GM23338 (cell line): ENCODE measurements around the gene SCAF8. TPM values are rescaled to one million over a fixed set of nuclear protein-coding genes. Genes with fewer than 3 reads are reported as not detected.

Experiments used
- ATAC-seq: fragments of 200-7000 bp; cut with Tn5 transposase; 3 replicates; pipeline ENCODE4 v1.9.1; 2020
- DNase-seq: peaks from one replicate; pipeline ENCODE4 v3.0.0-alpha.2; 2015; ENCODE audit warnings: low spot score
- H2AFZ ChIP-seq: fragments of 200-600 bp; sonication (generic); 2 replicates; pipeline ENCODE4 v1.8.0; 2016; ENCODE audit warnings: antibody characterized with exemption, mild to moderate bottlenecking, moderate library complexity
- H3F3A ChIP-seq: fragments of 200-600 bp; sonication (generic); replicated peaks from 2 replicates; pipeline ENCODE4 v1.8.0; 2017; ENCODE audit warnings: antibody characterized with exemption, mixed run types, low read depth
- H3K27ac ChIP-seq: fragments of 200-600 bp; sonication (generic); 2 replicates; pipeline ENCODE4 v1.6.1; 2016; ENCODE audit warnings: low read depth
- H3K27me3 ChIP-seq: fragments of 200-600 bp; sonication (generic); 2 replicates; pipeline ENCODE4 v1.8.0; 2016; ENCODE audit warnings: mild to moderate bottlenecking, mixed run types, moderate library complexity; ENCODE audit not compliant: insufficient read depth
- H3K36me3 ChIP-seq: fragments of 200-600 bp; sonication (generic); 2 replicates; pipeline ENCODE4 v1.8.0; 2016; ENCODE audit warnings: mild to moderate bottlenecking; ENCODE audit not compliant: insufficient read depth
- H3K4me1 ChIP-seq: fragments of 200-600 bp; sonication (generic); 2 replicates; pipeline ENCODE4 v1.8.0; 2016; ENCODE audit warnings: mild to moderate bottlenecking, moderate library complexity; ENCODE audit not compliant: insufficient read depth
- H3K4me2 ChIP-seq: fragments of 200-600 bp; sonication (generic); 2 replicates; pipeline ENCODE4 v1.7.1; 2017; ENCODE audit warnings: mixed run types
- H3K4me3 ChIP-seq: fragments of 200-600 bp; sonication (generic); 2 replicates; pipeline ENCODE4 v1.6.1; 2016; ENCODE audit warnings: mixed run types
- H3K79me2 ChIP-seq: fragments of 200-600 bp; sonication (generic); replicated peaks from 2 replicates; pipeline ENCODE4 v1.8.0; 2017; ENCODE audit warnings: mild to moderate bottlenecking; ENCODE audit not compliant: insufficient read depth
- H3K9me2 ChIP-seq: fragments of 200-600 bp; sonication (generic); 2 replicates; pipeline ENCODE4 v1.8.0; 2017; ENCODE audit not compliant: insufficient read depth
- H4K20me1 ChIP-seq: fragments of 200-600 bp; sonication (generic); replicated peaks from 2 replicates; pipeline ENCODE4 v1.8.0; 2017; ENCODE audit warnings: mild to moderate bottlenecking; ENCODE audit not compliant: insufficient read depth
- H3K27ac Mint-ChIP-seq: 2 replicates; pipeline ENCODE4 v1.8.0; 2020; ENCODE audit warnings: inconsistent platforms, mild to moderate bottlenecking, moderate library complexity, mixed read lengths
- H3K27me3 Mint-ChIP-seq: 3 replicates; pipeline ENCODE4 v1.8.0; 2022; ENCODE audit warnings: low read depth, mild to moderate bottlenecking, moderate library complexity, mixed read lengths, inconsistent platforms; ENCODE audit not compliant: insufficient read depth, poor library complexity
- H3K36me3 Mint-ChIP-seq: 3 replicates; pipeline ENCODE4 v1.8.0; 2021; ENCODE audit warnings: low read depth, mild to moderate bottlenecking, inconsistent platforms, moderate library complexity, mixed read lengths
- H3K4me1 Mint-ChIP-seq: 3 replicates; pipeline ENCODE4 v1.8.0; 2020; ENCODE audit warnings: mild to moderate bottlenecking, inconsistent platforms, mixed read lengths
- H3K4me3 Mint-ChIP-seq: 3 replicates; pipeline ENCODE4 v1.8.0; 2021; ENCODE audit warnings: moderate library complexity, mild to moderate bottlenecking, inconsistent platforms, mixed read lengths
- H3K9me3 Mint-ChIP-seq: 3 replicates; pipeline ENCODE4 v1.8.0; 2020; ENCODE audit warnings: moderate library complexity, mild to moderate bottlenecking, inconsistent platforms, mixed read lengths
- CREB1 ChIP-seq: fragments of 250-450 bp; sonication (Bioruptor Pico); IDR thresholded peaks from 2 replicates; pipeline ENCODE4 v1.5.0; 2020; ENCODE audit warnings: low read depth, mild to moderate bottlenecking, moderate library complexity
- ETS1 ChIP-seq: IDR thresholded peaks from 2 replicates; pipeline ENCODE4 v1.6.1; 2016; ENCODE audit warnings: antibody characterized with exemption
- EZH2 ChIP-seq: fragments of 200-600 bp; sonication (generic); IDR thresholded peaks from one replicate; pipeline ENCODE4 v1.8.0; 2017; ENCODE audit warnings: antibody characterized with exemption, mild to moderate bottlenecking, low read depth; ENCODE audit not compliant: unreplicated experiment
- EZH2phosphoT487 ChIP-seq: fragments of 200-600 bp; sonication (generic); IDR thresholded peaks from one replicate; pipeline ENCODE4 v1.8.1; 2018; ENCODE audit warnings: antibody characterized with exemption; ENCODE audit not compliant: unreplicated experiment
- JUNB ChIP-seq: IDR thresholded peaks from one replicate; pipeline ENCODE4 v1.6.1; 2016; ENCODE audit warnings: antibody characterized with exemption; ENCODE audit not compliant: unreplicated experiment
- NANOG ChIP-seq: IDR thresholded peaks from 2 replicates; pipeline ENCODE4 v1.6.1; 2016; ENCODE audit warnings: antibody characterized with exemption, borderline replicate concordance
- POLR2AphosphoS5 ChIP-seq: IDR thresholded peaks from 2 replicates; pipeline ENCODE4 v1.6.1; 2016; ENCODE audit warnings: antibody characterized with exemption, low read depth
- STAT1 ChIP-seq: IDR thresholded peaks from one replicate; pipeline ENCODE4 v1.6.1; 2016; ENCODE audit warnings: antibody characterized with exemption; ENCODE audit not compliant: unreplicated experiment
- ZNF114 ChIP-seq: fragments of 250-450 bp; sonication (Bioruptor Pico); IDR thresholded peaks from 2 replicates; pipeline ENCODE4 v1.5.0; 2020; ENCODE audit warnings: mild to moderate bottlenecking, moderate library complexity
- ZNF331 ChIP-seq: fragments of 250-450 bp; sonication (Bioruptor Pico); IDR thresholded peaks from 2 replicates; pipeline ENCODE4 v1.5.0; 2020; ENCODE audit warnings: low read depth, mild to moderate bottlenecking, moderate library complexity
- ZNF462 ChIP-seq: fragments of 250-450 bp; sonication (Bioruptor Pico); IDR thresholded peaks from 2 replicates; pipeline ENCODE4 v1.5.0; 2020; ENCODE audit warnings: mild to moderate bottlenecking, moderate library complexity
- polyA plus RNA-seq: library from polyadenylated mRNA; unstranded; fragments of >200 nt; fragmentation: Nextera tagmentation; extraction: Ambion mirVana; gene quantifications from 2 replicates; pipeline ENCODE4 v1.2.1, GENCODE V29; 2016
- total RNA-seq: library from RNA; depleted of rRNA; stranded (reverse); fragments of >200 nt; shearing (Covaris generic); gene quantifications from 2 replicates; pipeline ENCODE4 v1.2.3, GENCODE V29; 2014
- TF ChIP-seq, protein P1 (sequence below): IDR thresholded peaks from one replicate; pipeline ENCODE4 v1.6.1; 2018; ENCODE audit warnings: antibody characterized with exemption; ENCODE audit not compliant: unreplicated experiment

SCAF8 gene
- total and polyA plus RNA-seq, 2 experiments from 2014 or later, result 13.8 to 37.9 TPM

DNA sequence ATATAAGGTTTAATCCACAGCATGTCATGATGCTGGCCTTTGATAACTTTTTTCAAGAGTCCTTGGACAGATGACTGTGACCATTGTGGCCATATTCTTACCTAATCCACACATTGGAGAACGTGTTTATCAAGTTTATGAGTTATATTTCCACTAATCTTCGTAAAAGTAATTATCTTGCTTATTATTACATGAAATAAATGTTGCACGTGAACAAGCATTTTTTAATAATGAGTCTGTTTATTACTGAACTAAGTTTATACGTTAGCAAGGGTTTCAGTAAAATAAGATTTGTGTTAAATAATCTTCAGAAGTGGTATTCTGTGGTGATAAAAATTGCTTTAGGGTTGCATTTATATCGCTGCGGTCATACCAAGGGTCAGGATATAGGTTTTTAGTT is 107.1 kb downstream of the SCAF8 start:
- H3K9me3 Mint-ChIP-seq, result no peaks in the 10 kb centered on the region
- Histone ChIP-seq H3K36me3 (no peaks in the 10 kb centered on the region), H3K27ac (no peak overlapping the region), H3F3A (no peaks in the 10 kb centered on the region), H3K9me2 (no peaks in the 10 kb centered on the region), H3K79me2 (peaks cover 98% of the 10 kb centered on the region), H3K4me3 (no peak overlapping the region), H2AFZ (no peak overlapping the region), H4K20me1 (peaks cover 21% of the 10 kb centered on the region), H3K27me3 (no peaks in the 10 kb centered on the region), H3K4me2 (peak overlapping the region; percentile 24; the same call in 1 of the 2 replicates), H3K4me1 (peaks cover 26% of the 10 kb centered on the region)
- no peak overlapping the region for H3K4me3 Mint-ChIP-seq
- H3K27me3 Mint-ChIP-seq, result no peaks in the 10 kb centered on the region
- peaks cover 33% of the 10 kb centered on the region for H3K4me1 Mint-ChIP-seq
- ATAC-seq, result no peak
- H3K36me3 Mint-ChIP-seq, result peaks cover 5% of the 10 kb centered on the region; the same call in 2 of the 3 replicates
- no peak overlapping the region for H3K27ac Mint-ChIP-seq
- DNase-seq, result no peak
- TF ChIP-seq CREB1 (CRISPR knock-in tag) (no peak), NANOG (no peak), EZH2 (no peak), ZNF331 (CRISPR knock-in tag) (no peak), POLR2AphosphoS5 (no peak), ETS1 (no peak), STAT1 (no peak), ZNF114 (CRISPR knock-in tag) (no peak), JUNB (no peak), EZH2phosphoT487 (no peak), ZNF462 (CRISPR knock-in tag) (no peak)
- TF ChIP-seq, protein P1, sequence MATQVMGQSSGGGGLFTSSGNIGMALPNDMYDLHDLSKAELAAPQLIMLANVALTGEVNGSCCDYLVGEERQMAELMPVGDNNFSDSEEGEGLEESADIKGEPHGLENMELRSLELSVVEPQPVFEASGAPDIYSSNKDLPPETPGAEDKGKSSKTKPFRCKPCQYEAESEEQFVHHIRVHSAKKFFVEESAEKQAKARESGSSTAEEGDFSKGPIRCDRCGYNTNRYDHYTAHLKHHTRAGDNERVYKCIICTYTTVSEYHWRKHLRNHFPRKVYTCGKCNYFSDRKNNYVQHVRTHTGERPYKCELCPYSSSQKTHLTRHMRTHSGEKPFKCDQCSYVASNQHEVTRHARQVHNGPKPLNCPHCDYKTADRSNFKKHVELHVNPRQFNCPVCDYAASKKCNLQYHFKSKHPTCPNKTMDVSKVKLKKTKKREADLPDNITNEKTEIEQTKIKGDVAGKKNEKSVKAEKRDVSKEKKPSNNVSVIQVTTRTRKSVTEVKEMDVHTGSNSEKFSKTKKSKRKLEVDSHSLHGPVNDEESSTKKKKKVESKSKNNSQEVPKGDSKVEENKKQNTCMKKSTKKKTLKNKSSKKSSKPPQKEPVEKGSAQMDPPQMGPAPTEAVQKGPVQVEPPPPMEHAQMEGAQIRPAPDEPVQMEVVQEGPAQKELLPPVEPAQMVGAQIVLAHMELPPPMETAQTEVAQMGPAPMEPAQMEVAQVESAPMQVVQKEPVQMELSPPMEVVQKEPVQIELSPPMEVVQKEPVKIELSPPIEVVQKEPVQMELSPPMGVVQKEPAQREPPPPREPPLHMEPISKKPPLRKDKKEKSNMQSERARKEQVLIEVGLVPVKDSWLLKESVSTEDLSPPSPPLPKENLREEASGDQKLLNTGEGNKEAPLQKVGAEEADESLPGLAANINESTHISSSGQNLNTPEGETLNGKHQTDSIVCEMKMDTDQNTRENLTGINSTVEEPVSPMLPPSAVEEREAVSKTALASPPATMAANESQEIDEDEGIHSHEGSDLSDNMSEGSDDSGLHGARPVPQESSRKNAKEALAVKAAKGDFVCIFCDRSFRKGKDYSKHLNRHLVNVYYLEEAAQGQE, result no peak
